AML-193 (cell line): ENCODE measurements around the gene RRAS.

ENCODE experiments used
- DNase-seq, 2 experiments: peaks; one replicate each; lab custom pipeline; 2025; lab: John Stamatoyannopoulos, UW

Gene RRAS

DNA sequence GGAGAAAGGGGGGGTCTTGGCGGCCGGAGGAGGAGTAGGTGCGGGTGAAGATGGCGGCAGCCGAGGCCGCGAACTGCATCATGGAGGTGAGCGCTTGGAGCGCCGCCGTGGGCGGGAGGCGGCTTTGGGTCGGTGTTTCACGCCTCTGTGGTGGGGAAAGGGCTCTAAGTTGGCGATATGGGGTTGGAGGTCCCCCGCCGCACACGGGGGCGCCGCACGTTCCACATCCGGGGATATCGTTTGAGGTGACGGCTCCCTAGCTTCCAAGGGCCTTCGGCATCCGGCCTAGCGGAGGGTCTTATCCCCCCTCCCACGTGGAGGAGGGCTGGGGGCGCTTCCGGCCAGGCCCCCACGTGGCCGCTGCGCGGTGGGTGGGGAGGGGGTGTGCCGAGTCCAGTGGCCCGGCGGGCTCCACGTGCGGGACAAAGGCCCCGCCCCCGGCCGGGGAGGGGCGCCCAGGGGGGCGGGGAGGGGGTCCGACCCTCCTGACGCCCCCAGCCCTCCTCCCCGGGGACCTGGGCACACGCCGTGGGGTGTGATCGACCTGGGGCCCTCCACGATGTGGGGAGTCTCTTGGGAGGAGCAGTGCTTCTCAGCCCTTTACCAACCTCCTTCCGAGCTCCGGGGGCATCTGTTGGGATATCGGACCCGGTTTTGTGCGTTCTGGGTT lies 37.4 kb upstream of the RRAS start, which contains the start of gene PRMT1:
Gene PRMT1 (plus strand): TSS at position 41 of the 670 bp plus-strand sequence. CDS start 10 bp downstream, at position 51.
- no peak for DNase-seq

DNA sequence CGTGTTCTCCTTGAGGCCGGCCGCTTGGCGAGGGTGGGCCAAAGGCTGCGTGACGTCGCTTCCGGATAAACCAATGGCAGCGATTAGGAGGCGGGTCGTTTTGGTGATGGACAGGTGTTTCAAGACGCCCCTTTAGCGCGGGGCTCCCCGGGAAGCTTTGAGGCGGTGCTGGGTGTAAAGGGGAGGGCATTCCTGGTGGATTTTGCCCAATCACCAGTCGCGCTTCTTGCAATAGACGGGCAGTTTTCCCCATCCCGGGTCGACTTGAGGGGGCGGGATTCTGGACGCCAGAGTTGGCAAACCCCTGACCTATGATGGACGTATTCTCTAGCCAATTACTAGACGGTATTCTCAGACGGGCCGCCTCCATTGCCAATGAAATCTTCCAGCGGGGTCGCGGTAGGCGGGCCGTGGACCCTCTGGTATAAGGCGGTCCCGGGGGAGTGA lies 36.9 kb upstream of the RRAS start:
- peak; percentile 99 to 100 for DNase-seq

DNA sequence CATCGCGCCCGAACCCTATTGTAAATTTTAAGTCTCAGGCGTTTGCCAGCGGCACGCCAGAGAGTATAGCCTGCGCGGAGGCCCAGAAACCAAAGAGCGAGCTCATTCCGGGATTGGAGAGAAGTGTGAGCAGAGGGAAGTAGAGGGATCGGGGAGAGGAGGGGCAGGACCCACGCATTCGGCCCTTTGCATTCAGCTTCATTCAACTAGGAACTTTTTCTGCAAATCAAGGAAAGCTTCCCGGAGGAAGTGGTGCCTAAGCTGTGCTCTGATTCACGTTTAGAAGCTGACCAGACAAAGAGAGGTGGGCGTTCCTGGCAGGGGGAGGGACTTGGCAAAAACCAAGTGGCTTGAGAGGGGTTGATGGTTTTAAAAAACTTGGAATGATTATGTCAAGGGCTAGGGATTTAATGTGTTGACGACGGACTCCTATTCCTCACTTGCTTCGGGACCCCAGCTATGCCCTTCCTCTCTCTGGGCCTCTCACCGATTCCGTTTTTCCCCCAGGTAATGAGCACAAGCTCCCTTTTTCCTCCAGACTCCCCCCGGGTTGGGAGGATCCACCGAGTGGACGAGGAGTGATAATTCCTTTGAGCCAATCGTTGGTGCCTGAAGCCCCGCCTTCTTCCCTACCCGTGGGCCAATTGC lies 36.3 kb upstream of the RRAS start:
- peak; percentile 72 to 83 for DNase-seq

DNA sequence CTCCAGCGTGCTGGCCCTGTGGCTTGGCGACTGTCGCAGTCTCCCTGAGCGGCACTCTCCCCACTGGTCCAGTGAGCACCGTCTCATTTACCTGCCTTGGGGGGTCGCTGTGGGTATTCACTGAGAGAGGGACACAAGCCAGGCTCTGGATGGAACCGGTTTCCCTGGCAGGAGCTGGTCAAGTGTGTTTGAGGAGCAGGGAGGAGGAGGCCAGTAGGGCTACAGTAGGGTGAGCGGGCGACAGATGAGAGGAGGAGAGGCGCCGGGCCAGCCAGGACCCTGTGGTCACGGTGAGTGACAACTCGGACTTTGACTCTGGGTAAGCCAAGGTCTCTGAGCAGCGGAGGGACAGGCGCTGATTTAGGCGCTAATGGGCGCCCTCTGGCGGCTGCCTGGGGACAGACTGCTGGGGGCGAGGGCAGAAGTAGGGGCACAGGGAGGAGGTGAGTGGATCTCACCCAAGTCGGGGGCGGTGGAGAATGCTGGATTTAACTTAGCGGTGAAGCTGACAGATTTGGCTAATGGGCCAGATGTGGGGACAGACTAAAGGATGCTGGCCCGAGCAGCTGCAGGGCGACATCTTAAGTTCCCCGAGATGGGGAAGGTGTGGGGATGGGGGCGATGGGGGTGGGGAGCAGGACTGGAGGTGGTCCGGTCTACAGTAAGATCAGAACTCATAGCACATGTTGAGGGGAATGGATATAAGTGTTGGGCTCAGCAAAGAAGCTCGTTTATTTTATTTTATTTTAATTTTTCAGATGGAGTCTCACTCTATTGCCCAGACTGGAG lies 32.4 kb upstream of the RRAS start:
- peak; percentile 37 to 51 for DNase-seq

DNA sequence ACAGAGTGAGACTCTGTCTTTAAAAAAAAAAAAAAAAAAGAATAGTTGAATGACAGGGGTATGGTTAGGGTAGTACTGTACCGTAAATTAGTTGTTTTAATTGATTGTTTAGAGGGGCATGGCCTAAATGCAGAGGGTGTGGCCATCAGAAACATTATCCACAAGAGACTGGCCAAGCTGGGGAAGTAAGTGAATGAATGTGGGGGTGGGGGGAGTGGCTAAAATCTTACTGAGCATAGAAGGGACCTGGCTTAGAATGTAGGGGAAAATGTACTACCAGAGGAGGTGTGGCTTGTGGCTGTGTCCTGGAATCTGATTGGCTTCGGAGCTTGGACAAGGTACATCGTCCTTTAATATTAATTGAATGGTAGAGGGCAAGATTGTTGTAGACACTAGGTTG lies 29.6 kb upstream of the RRAS start:
- DNase-seq = no peak

DNA sequence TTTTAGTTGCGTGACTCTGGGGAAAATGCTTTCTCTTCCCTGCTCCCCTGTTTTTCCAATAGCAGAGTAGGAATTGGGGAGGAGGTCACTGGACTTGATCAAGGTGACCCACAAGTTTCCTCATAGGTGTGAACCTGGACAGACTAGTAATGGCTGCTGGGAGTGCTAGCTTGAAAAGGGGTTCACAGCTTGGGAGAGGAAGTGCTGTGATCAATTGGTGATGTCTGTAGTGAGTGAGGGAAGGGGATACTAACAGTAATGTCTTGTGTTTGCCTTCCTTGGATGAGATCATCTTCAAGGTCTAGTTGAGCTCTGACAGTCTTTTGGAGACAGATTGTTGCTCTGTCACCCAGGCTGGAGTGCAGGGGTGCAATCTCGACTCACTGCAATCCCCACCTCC lies 27.5 kb upstream of the RRAS start:
- DNase-seq = no peak

DNA sequence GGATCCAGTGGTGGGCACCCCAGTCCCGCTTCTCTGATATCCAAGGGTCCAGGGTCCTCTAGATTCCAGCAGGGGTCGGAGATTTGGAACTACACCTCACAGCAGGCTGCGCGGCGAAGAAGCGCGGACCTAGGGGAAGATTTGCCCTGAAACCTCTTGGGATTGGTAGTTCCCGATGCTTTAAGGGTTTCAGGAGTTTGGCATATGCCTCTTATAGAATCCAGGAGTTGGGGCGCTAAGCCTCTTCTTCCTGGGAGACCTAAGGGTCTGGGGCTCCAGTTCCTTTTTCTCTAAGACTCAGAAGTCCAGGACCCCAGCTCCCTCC lies 26.1 kb upstream of the RRAS start:
- DNase-seq = no peak

DNA sequence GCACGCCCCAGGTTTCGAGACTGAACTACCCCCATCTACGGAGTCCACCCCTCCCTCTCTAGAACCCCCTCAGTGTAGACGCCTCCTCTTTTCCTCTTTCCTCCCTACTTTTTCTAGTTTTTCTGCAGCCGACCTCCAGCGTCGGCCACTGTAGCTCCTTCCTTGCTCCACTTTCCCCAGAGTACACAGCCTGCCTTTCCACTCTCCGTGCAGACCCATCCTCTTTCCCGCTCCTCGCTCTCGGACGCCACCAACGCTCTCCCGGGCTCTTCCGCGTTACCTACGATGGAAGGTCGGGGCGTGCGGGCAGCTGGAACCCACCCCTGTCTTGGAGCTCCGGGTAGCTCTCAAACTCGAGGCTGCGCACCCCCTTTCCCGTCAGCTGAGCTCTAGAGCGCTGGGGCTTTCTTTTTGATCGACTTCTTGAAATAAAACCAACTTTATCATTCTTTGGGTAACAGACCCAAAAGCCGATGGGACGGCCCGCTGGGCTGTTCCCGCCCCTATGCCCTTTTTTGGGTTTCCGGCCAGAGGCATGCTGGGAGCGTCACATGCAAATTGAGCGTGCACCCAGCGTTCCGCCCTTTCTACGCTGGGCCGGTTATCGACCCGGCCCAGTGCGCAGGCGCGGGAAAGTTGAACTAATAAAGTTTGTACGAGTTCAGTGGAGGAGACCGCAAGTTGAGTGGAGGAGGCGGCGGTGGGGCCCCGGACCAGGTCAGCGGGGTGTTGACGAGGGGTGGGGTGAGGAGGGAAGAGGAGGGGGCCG lies 25.6 kb upstream of the RRAS start, which contains the start of the genes BCL2L12 and IRF3:
Gene BCL2L12 (plus strand): TSS at position 583 of the 769 bp plus-strand sequence. CDS start 760 bp downstream, outside the sequence.
Gene IRF3 (minus strand): TSS at position 507 of the 769 bp plus-strand sequence. CDS start 1,019 bp downstream, outside the sequence.
- DNase-seq = peak; percentile 91 to 95

DNA sequence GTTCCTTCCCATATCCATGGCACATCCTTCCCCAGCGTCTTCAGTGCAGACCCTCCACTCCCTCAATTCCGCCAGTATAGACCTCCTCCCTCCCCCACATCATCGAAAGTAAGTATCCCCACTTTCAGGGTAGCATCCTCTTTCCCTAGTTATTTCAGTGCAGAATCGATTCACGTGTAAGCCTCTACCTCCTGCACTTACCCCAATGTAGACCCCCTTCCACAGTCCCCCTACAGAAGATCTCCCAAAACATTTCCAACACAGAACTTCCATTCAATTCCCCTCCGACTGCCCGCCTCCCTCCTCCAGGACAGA lies 25.1 kb upstream of the RRAS start:
- DNase-seq = no peak

DNA sequence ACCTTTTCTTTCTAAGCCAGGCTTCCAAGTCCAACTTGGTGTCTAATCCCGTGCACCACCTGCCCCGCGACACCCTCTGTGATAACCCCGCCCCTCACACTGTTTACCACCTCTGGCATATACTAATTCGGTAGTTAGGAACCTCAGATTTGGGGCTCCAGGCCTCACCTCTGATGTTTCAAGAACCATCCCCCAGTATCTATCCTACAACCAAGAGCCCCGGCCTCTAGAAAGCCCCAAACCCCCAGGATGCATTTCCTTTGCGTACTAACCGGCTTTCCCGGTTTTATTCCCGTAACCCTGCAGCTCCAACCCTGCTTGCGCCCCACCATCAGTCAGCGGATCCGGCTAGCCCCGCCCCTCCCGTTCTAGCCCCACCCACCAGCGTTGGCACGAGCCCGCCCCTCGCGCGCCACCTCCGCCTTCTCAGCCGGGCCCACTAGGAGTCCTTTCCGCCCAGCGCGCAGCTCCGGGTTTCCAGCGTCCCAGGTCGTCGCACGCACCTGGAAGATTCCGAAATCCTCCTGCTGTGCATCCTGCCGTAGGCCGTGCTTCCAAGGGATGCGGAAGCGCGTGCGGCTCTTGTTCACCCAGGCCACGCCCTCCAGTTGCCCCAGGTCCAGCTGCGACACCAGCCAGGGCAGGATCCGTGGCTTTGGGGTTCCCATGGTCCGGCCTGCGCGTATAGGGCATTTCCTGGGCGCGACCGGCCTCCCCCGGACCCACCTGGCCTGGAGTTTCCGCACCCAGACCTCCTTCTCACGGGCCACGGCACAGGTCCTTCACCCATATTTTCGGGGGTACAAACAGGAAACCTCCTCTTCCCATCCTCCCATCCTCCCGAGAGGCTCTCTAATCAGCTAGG lies 24.5 kb upstream of the RRAS start:
- peak; percentile 47 to 51 for DNase-seq

DNA sequence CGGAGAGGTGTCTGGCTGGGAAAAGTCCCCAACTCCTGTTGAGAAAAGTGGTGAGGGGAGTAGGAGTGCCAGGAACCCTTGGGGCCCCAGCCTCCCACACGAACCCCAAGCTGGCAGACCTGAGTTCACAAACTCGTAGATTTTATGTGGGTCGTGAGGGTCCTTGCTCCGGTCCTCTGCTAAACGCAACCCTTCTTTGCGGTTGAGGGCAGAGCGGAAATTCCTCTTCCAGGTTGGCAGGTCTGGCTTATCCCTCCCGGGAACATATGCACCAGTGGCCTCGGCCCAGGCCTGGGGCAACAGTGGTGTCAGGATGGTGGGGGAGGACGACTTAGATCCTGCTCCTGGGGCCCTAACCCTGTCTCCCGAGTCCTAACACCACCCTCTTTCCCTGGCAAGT lies 23.3 kb upstream of the RRAS start:
- DNase-seq = no peak

DNA sequence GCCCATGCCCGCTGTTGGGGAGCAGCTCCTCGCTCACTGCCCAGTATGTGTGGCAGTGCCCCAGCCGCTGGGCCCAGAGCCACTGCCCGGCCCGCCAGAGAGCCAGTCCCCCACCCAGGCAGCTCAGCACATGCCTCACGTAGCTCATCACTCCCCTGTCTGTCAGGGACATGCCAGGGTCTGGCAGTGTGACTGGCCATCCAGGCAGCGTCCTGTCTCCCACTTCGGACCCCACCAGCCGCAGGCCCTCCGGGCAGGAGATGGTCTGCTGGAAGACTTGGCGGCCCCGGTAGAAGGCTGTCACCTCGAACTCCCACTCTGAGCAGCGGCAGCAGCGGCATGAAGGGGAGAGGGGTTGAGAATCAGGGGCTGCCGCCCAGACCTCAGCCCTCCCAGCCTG lies 22.1 kb upstream of the RRAS start:
- no peak for DNase-seq

DNA sequence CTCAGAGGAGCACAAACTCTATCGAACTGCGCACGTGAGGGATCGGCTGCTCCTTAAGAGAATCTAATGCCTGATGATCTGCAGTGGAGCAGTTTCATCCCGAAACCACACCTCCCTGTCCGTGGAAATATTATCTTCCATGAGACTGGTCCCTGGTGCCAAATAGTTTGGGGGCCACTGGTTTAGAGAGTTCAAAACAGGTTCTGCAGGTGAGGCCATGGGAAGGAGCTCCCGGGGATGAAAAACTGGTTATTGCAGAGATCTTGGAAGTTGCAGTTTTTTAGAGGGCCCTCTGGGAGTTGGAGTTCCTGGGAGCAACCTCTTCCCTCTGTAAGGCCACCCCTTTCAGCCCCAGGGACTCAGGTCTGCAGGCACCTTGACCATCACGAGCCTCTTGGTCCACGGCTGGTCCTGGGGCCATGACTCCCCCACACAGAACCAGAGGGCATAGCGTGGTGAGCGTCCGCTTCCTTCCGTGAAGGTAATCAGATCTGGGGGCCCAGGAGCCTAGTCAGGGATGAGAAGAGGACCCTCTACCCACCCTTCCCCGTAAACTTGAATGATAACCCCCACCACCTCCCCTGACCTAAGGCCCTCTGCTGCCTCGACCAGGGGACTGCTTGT lies 20.5 kb upstream of the RRAS start:
- DNase-seq = no peak

DNA sequence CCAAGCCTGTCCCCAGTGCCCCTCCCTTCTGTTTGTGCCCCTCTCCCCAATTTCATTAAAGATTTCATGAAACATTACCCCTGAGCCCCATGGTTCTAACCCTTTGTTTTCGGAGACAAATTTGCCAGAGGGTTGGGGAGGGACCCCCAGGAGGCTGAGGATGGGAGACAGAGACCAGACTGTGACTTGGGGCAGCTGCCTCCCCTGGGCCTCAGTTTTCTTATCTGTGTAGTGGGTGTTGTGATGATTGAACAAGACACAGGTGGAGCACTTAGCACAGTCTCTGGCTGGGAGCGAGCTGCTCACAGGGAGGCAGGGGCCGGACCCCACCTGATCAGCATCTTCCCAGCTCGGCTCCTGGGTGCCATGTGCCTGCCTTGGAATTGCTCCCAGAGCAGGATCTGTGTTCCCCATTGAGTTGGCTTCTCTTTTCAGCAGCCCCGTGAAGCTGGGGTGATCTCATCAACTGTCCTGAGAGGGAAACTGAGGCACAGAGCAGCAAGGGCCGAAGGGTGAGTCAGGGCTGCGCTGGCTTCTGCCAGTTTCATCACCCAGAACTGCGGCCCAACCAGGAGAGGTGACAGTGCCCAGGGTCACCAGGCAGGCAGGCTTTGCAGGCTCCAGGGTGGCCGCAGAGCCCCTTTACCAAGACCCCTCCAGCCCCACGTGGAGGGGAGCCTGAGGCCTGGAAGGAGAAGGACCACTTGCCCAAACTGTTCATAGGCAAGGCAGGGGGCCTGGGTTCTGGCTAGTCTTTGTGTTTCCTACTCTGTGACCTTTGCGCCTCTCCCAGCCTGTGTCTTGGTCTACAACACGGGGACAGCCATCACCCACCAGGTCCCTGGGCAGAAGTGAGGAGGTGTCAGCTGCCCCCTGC lies 18.9 kb upstream of the RRAS start:
- DNase-seq = no peak

DNA sequence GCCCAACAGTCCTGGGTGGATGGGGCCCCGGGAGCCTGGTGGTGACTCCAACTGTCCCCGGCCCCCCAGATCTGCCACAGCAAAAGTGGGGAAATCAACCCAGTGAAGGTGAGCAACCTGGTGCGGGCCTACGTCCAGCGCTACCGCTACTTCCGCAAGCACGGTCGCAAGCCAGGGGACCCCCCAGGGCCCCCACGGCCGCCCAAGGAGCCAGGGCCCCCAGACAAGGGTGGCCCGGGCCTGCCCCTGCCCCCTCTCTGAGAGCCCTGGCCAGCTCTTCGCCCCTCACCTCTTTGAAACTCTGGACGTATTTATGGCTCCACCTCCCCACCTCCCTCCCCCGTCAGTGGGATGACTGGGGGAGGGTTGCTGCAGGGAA lies 18.2 kb upstream of the RRAS start:
- no peak for DNase-seq

DNA sequence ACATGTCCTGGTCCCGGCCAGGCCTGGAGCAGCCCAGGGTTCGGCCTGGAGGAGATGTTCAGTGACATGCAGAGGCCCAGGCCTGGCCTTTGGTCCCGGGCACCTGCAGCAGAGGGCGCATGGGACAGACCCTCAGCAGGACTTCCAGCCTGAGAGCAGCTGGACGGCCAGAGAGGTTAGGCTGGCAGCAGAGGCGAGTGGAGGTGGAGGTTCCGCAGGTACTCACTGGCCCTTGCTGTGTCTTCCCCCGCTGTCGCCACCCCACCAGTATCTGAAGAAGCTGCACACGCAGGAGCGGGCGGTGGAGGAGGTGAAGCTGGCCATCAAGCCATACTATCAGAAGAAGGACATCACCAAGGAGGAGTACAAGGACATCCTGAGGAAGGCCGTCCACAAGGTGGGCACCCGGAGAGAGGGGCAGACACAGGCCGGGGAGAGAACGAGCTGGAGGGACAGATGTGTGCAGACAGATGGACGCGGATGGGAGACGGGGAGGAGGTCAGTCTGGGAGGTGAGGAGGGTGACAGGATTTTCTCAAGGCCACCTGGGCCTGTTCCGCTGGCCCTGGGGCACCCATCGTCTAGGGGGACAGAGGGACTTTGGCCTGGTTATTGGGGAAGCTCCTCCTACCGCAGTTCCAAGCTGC lies 17.7 kb upstream of the RRAS start:
- no peak for DNase-seq

DNA sequence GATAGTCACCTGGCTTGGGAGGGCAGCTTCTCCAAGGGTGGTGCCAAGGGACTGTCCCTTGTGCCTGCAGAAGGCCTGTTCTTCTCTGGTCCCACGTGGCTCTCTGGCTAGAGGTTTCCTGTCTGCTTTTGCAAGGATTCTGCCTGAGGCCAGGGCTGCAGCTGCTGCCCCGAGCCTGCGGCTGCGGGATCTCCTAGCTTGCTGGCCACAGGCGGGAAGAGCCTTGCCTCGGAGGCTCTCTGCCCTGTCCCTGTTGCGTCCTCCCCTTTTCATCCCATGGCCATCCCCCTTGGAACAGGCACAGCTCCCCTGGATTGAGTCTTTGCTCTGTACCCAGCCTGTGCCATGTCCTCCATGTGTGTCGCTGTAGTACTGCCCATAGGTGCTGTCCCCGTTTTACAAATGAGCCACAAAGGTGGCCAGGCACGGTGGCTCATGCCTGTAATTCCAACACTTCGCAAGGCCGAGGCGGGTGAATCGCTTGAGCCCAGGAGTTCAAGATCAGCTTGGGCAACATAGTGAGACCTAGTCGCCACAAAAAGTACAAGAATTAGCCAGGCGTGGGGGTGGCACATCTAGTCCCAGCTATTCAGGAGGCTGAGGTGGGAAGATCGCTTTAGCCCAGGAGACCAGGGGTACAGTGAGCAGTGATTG lies 16.6 kb upstream of the RRAS start:
- no peak for DNase-seq

DNA sequence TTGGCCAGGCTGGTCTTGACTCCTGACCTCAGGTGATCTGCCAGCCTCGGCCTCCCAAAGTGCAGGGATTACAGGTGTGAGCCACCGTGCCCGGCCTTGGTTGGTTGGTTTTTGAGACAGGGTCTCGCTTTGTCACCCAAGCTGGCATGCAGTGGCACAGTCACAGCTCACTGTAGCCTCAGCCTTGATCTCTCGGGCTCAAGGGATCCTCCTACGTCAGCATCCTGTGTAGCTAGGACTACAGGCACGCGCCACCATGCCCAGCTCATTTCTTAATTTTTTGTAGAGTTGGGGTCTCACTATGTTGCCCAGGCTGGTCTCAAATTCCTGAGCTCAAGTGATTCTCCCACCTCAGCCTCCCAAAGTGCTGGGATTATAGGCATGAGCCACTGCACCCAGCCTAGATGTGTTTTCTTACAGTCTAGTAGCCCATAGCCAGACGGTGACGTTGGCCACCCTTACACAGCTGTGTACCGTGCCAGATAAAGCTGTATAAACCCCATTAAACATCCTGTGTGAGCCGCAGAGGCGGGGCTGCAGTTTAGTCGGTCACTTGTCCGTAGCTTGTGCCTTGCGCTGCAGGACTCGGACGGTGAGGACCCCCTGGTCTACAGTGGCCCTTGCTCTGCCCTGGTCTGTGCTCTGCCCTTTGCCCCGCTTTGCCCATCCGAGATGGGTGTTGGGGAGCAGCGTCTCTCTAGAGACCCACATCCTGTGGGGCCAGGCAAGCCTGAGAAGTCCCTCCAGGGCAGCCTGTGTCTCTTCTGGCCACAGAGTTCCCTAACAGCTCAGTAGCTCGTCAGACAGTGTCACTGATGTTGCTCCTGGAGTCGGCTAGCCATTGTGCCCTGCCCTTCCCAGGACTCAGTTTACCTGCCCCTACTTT lies 15.9 kb upstream of the RRAS start:
- DNase-seq = no peak
